GM19351 (cell line): ENCODE results near the gene MED25.

Source experiments
- ATAC-seq: cut with Tn5 transposase; IDR thresholded peaks from one replicate; pipeline ENCODE4 v1.9.1; 2021; ENCODE audit warnings: mild to moderate bottlenecking, moderate library complexity; ENCODE audit not compliant: unreplicated experiment

MED25 gene

DNA sequence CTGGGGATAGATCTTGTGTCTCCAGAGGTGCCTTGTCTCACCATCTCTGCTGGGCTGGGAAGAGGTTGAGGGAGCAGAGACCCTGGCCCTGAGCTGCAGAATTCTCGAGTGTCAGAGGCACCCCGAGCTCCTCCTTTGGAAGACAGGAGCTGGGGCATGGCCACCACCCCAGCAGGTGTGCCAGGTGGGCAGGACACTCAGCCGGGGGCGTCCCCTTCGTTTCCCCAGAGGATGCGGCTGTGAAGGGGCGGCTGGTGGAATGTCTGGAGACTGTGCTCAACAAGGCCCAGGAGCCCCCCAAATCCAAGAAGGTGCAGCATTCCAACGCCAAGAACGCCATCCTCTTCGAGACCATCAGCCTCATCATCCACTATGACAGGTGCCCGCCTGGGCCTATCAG lies 19.5 kb upstream of the MED25 start:
- ATAC-seq: no peak

DNA sequence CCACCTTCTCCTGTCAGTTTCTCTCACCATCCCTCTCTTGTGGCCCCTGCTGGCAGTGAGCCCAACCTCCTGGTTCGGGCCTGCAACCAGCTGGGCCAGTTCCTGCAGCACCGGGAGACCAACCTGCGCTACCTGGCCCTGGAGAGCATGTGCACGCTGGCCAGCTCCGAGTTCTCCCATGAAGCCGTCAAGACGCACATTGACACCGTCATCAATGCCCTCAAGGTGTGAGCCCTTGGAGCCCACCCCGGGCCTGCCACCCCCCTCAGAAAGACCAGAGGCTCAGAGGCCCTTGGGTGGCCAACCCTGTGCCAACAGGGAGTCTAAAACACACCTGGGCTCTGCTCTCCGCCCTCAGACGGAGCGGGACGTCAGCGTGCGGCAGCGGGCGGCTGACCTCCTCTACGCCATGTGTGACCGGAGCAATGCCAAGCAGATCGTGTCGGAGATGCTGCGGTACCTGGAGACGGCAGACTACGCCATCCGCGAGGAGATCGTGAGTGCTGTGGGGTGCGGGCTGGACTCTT lies 18.8 kb upstream of the MED25 start:
- ATAC-seq: no peak

- ATAC-seq: no peak
Measured at GRCh38 chr19:49799798-49800376, 18.2 kb upstream of the MED25 start.

DNA sequence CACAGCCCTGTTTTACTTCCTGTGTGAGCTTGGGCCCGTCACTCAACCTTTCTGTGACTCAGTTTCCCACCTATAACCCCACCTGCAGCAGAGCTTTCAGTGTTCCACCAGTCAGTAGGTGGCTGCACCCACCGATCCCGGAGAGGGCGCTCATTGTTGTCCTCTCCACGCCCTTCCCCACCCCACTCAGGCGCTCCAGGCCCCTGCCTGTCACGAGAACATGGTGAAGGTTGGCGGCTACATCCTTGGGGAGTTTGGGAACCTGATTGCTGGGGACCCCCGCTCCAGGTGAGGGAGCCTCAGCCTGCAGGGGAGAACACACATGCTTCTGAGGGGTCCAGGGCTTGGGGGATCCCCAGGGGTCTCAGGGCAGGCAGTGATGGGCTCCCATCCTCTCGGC lies 17.3 kb upstream of the MED25 start:
- ATAC-seq: no peak

DNA sequence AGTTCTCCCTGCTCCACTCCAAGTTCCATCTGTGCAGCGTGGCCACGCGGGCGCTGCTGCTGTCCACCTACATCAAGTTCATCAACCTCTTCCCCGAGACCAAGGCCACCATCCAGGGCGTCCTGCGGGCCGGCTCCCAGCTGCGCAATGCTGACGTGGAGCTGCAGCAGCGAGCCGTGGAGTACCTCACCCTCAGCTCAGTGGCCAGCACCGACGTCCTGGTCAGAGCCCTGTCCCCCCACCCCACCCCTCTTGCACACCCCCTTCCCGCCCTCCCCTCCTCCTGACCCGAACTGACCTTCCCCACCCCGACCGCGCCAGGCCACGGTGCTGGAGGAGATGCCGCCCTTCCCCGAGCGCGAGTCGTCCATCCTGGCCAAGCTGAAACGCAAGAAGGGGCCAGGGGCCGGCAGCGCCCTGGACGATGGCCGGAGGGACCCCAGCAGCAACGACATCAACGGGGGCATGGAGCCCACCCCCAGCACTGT lies 16.6 kb upstream of the MED25 start:
- no peak for ATAC-seq

GRCh38 chr19:49801966-49802661 lies 16.0 kb upstream of the MED25 start:
- ATAC-seq: no peak

DNA sequence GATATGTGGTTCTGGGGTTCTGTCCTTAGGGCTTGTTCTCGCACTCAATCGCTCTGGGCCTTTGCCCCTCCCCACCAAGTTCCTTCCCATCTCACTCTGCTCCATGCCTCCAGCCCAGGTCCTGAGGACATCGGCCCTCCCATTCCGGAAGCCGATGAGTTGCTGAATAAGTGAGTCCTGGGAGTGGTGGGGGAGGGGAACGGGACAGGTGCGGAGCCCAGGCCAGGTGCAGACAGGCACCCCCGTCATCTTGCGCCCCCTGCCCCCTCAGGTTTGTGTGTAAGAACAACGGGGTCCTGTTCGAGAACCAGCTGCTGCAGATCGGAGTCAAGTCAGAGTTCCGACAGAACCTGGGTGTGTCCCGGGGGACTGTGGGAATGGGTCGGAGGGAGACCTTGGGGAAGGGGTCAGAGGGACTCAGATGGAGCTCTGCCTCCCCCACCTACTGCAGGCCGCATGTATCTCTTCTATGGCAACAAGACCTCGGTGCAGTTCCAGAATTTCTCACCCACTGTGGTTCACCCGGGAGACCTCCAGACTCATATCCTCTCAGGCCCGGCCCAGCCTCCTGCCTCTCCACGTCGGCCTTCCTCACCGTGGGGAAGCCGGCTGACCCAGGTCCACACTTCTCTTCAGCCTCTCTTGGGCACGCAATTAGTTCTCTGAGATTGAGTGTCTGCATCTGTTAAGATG lies 15.1 kb upstream of the MED25 start:
- no peak for ATAC-seq

DNA sequence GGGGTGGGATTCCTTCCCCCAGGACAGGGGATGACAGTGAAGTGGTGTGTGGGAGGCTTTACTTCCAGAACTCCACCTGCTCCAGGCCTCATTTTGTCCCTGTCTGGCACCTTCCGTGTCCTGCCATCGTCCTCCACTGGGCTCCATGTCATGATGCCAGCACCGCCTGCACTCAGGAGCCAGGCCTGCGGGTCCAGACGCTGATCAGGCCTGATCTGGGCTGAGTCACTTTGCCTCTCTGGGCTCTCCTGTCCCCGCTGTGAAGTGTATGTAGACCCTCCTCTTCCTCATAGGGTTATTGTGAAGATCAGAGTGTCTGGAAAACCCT lies 14.6 kb upstream of the MED25 start:
- ATAC-seq: no peak

DNA sequence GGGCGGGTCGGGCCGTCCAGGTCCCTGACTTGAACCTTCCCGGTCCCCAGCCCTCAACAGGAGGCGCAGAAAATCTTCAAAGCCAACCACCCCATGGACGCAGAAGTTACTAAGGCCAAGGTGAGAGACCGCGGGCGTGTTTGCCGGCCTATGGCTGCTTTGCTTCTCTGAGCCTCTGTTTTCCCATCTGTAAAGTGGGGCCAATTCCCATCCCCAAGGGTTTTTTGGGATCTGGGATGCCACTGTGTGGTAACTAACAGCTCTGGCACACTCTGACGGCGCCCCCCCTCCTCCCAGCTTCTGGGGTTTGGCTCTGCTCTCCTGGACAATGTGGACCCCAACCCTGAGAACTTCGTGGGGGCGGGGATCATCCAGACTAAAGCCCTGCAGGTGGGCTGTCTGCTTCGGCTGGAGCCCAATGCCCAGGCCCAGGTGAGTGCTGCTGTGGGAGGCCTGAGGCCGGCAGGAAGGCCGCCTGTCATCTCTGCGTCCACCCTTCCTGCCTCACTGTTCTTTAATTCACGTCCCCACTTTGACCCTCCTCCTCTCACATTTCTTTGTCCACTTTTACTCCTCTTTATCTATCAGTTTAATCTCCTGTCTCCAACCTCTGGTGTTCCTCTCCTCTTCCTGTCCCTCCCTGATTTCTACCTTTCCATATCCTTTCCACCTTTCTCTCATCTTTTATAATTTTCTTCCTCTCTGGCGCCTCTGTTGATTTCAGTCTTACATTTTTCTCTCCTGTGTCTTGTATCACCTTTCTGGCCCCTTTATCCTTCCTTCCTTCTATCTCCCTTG lies 12.1 kb upstream of the MED25 start:
- no peak for ATAC-seq

DNA sequence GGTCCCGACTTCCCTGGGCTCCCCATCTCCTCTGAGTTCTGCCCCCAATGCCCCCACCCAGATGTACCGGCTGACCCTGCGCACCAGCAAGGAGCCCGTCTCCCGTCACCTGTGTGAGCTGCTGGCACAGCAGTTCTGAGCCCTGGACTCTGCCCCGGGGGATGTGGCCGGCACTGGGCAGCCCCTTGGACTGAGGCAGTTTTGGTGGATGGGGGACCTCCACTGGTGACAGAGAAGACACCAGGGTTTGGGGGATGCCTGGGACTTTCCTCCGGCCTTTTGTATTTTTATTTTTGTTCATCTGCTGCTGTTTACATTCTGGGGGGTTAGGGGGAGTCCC lies 11.5 kb upstream of the MED25 start:
- no peak for ATAC-seq

GRCh38 chr19:49807058-49807903 lies 10.8 kb upstream of the MED25 start:
- ATAC-seq: no peak

DNA sequence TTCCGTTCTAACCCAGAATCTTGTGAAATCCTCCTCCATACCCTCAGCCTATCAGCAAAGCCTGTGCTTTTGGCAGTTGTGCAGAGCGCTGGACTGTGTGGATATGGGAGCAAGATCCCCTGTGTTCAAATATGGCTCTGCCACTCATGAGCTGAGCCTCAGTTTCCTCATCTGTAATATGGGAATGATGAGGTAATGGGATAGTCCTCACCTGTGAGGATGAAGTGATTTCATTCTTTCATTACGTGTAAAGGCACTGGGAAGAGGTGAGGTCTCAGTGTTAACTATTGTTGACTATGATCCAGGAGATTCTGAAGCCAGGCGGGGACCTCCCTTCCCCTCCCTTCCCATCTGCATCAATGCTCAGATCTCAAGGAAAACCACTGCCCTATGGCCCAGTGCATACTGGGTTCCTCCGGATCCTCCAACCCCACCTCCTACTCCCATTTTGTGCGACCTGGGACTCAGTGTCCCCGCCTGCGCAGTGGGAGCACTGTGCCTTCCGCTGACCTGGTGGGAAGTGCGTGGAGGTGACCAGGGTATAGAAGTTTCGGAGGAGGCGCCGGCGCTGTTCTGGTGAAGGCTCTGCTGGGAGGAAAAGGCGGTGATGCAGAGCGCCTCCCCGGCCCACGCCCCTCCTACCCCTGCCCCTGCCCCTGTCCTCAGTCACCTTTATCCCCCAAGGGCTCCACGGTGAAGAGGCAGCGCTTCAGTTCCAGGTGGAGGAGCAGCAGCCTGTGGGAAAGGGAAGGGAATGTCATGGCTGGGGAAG lies 10.0 kb upstream of the MED25 start:
- no peak for ATAC-seq

GRCh38 chr19:49808711-49809159 lies 9.4 kb upstream of the MED25 start:
- no peak for ATAC-seq

DNA sequence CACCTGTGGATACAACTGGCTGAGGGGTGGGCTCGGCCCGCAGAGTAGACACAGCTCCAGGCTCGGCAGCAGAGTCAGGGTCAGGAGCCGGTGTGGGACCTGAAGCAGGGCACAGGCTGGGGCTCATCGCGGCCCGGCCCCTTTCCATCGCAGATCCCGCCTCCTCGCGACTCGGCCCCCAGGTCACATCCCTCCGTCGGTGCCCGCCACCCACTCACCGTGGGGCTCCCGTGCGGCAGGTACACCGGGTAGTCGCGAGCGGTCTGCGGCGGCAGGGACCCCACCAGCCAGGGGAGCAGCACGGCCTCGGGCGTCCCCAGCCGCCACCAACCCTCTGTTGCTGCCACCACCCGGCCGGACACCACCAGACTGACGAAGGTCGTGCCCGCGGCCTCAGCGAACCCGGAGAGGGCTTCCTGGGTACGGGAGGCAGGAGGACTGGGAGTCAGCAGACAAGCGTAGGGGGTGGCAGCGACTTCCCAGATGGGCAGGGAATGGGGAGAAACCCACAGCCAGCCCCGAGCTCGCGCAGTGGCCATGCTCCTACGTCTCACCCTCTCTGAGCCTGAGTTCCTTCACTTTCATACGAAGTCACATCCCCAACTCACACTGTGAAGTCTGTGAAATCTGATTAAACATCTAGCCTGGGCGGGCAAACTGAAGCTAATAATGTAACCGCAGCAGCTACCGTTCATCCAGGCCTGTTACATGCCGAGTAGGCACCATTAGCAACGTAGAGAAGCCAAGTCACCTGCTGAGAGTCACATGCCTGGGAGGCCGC lies 8.7 kb upstream of the MED25 start:
- ATAC-seq: no peak

DNA sequence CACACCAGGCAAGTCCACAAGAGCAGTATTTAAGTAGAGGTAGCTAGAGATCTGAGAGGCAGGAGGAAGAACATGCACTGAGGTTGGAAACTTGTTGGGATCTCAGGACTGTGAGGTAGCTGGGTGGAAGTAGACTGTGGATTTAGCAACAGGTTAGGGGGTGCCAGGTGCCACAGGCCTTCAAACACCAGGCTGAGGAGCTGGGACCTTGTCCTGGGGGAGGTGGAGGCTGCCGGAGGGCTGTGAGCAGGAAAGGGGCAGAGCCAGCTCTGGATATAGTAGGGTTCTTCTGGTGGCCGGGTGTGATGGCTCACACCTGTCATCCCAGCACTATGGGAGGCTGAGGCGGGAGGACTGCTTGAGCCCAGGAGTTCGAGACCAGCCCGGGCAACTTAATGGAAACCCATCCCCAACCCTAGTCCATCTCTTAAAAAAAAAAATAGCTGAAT lies 8.1 kb upstream of the MED25 start:
- no peak for ATAC-seq

GRCh38 chr19:49811328-49811727 lies 6.8 kb upstream of the MED25 start:
- ATAC-seq: no peak

DNA sequence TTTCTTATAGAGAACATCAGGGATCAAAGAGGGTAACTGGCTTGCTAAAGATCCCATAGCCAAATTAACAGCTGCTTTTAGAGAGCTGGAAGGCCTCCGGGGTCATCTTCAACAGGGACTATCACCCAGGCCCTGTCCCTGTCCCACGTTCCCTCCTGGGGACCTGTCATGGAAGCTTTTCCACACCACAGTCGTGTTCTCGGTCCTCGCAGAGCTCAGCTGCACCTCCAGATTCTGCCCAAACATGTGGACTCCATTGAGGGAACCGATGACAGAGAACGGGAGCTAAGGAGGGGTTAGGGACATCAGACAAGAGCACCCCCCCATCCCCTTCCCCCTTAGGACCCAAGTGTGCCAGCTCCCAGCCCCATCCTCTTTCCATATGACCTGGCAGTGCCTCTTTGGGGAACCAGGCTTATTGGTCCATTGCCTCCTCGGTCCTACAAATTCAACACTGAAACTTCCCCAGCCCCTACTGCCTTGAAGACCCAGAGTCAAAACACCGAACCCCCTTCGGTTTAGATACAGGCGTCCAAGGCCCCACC lies 5.6 kb upstream of the MED25 start:
- ATAC-seq: no peak

DNA sequence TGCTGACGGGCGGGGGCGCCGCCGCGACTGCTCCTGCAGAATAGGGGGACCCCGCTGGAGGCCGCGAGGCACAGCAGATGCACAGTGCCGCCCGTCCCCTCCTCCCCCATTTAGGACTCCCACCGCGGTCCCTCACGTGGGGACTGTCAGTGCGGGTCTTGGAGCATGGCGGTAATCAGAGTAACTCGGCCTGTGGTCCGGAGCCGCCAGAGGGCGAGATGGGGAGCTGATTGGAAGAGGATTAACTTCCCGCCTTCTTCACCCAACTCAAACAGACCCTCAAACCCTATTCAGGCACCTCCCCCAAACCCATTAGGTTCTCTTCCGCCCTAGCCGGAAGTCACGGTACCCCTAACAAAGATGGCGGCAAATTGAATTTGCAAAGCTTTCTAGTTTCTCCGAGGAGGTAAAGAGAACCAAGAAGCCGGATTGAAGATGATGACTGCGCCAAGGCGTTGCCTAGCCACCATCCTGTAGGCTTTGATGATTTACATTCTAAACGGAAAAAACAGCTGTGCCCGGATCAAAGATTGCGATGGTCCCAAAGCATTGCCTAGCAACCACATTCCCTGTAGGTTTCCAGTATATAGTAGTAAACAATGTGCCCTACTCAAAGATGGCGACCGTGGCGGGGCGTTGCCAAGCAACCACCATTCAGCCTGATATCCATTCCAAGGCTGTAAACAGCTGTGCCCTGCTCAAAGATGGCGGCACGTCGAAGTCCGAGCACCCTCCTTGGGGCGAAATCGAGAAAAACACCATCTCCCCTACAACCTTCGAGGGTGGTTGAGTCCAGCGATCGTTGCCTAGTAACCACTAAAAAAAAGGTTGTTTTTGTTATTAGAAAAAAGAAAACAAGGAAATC lies 4.9 kb upstream of the MED25 start, which contains the start of gene FUZ:
FUZ (minus strand) TSS at position 296 of the 865 bp plus-strand sequence; CDS start at position 110, 186 bp downstream.
- ATAC-seq: peak; percentile 58
